ENCODE results near the gene SCMH1. TPM values are rescaled to one million over a fixed set of nuclear protein-coding genes. Genes with fewer than 3 reads are reported as not detected.

Gene SCMH1
- 10 to 100 TPM; 18.0 to 24.3 TPM for total RNA-seq

DNA sequence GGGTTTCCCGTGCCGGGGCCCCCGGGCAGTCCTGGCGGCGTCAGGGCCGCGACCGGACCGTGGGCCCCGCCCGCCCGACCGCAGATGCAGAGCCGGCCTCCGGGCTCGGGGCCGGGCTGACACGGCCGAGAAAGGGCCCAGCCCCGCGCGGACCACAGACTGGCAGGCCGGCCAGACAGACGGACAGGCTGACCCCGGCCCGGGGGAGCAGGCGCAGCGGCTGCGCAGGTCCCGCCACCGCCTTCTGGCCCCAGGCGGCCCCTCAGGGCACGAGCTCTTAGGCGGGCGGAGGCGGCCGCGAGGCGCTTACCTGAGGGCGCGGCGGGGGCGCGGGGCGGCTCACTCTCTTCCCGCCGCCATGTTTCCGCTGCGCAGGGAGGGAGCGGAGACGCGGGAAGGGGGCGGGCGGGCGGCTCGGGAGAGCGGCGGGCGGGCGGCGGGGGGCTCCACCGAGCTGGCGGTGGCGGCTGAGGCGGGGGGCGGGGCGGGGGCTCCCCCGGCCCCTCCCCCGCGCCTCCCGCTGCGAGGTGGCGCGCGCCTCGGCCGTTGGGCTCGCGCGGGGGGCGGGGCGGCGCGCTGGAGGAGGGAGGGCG, at the start of gene SCMH1:
Gene SCMH1 (minus strand): TSS at position 558 of the 593 bp plus-strand sequence. CDS start 56,173 bp downstream, outside the sequence.
- H3K27ac Mint-ChIP-seq: peak within 1 kb of the TSS; percentile 77 to 84
- H3K9me3 Mint-ChIP-seq: no peaks in the 10 kb centered on the region
- DNase-seq (ENCODE audit: low spot score in 2 of 2): peak; percentile 64 to 69
- peaks cover 5 to 6% of the 10 kb centered on the region in 2 donors for H3K36me3 Mint-ChIP-seq
- peak; percentile 63 to 69 for ATAC-seq

DNA sequence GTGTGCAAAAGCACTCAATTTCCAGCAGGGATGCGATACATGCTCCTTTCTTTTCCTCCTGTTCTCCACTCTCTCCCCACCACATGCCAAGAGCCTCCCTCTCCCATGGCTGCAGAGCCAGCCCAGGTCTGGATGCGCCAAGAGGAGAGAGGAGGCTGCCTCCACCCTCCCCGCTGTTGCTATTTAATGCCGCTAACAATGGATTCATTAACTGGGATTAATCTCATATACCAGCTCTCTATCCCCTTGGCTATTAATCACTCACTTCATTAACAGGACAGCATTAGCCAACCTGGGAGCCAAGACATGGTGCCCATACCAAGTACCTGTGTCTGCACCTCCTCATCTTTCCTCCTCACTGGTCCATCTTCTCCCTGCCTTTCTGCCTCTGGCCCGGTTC, 49.1 kb upstream of the SCMH1 start:
- H3K9me3 Mint-ChIP-seq: no peaks in the 10 kb centered on the region
- H3K27ac Mint-ChIP-seq: no peak overlapping the region
- DNase-seq (ENCODE audit: low spot score in 2 of 2): no peak
- ATAC-seq: no peak
- no peaks in the 10 kb centered on the region for H3K36me3 Mint-ChIP-seq

DNA sequence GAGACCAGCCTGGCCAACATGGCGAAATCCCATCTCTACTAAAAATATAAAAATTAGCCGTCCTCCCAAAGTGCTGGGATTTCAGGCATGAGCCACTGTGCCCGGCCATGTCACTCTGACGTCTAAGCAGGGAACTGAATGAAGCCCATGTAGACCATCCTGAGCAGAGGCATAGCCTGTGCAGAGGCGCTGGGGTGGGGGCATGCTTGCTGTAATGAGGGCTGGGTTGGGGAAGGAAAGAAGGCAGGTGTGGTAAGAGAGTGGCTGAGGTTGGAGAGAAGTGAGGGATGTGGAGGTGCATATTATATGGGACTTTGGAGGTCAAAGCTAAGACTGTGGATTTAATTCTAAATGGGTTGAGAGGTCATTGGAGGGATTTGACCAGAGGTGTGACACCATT, 47.1 kb upstream of the SCMH1 start:
- Mint-ChIP-seq H3K36me3 (no peaks in the 10 kb centered on the region), H3K27ac (no peak overlapping the region)

DNA sequence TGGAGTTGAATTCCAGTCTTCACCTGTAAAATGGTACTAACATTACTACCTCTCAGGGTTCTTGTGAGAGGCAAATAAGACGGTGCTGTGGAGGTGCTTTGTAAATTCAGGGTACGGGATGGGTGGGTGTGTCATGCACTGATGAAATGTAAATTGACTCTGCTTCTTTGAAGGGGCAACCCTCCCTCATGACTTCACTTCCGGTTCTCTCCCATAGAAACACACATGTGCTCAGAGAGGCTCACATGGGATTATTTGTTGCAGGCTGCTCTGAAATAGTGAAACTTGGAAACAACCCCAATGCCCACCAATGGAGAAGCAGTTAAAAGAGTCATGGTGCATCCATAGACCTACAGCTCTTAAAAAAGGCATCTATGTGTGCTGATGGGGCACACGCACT, 44.9 kb upstream of the SCMH1 start:
- no peak for ATAC-seq
- no peaks in the 10 kb centered on the region for H3K9me3 Mint-ChIP-seq
- no peak overlapping the region for H3K27ac Mint-ChIP-seq
- no peak for DNase-seq (ENCODE audit: low spot score in 2 of 2)
- H3K36me3 Mint-ChIP-seq: no peaks in the 10 kb centered on the region

More for the DNA sequence above, 47.1 kb upstream of the SCMH1 start:
- ATAC-seq: no peak
- H3K9me3 Mint-ChIP-seq: no peaks in the 10 kb centered on the region
- DNase-seq (ENCODE audit: low spot score in 2 of 2): no peak

- no peak for DNase-seq (ENCODE audit: low spot score in 2 of 2)
- no peaks in the 10 kb centered on the region for H3K36me3 Mint-ChIP-seq
- no peak overlapping the region for H3K27ac Mint-ChIP-seq
- no peaks in the 10 kb centered on the region for H3K9me3 Mint-ChIP-seq
- no peak for ATAC-seq
Measured at GRCh38 chr1:41286486-41286885, 44.4 kb upstream of the SCMH1 start.

- Mint-ChIP-seq H3K36me3 (no peaks in the 10 kb centered on the region), H3K27ac (no peak overlapping the region), H3K9me3 (no peaks in the 10 kb centered on the region)
- ATAC-seq (no peak), DNase-seq (ENCODE audit: low spot score in 2 of 2) (no peak)
Measured at GRCh38 chr1:41285818-41286217, 43.7 kb upstream of the SCMH1 start.

GRCh38 chr1:41284121-41284520, 42.0 kb upstream of the SCMH1 start:
- ATAC-seq (no peak), DNase-seq (ENCODE audit: low spot score in 2 of 2) (no peak)
- no peaks in the 10 kb centered on the region for H3K9me3 Mint-ChIP-seq
- no peaks in the 10 kb centered on the region for H3K36me3 Mint-ChIP-seq
- no peak overlapping the region for H3K27ac Mint-ChIP-seq

DNA sequence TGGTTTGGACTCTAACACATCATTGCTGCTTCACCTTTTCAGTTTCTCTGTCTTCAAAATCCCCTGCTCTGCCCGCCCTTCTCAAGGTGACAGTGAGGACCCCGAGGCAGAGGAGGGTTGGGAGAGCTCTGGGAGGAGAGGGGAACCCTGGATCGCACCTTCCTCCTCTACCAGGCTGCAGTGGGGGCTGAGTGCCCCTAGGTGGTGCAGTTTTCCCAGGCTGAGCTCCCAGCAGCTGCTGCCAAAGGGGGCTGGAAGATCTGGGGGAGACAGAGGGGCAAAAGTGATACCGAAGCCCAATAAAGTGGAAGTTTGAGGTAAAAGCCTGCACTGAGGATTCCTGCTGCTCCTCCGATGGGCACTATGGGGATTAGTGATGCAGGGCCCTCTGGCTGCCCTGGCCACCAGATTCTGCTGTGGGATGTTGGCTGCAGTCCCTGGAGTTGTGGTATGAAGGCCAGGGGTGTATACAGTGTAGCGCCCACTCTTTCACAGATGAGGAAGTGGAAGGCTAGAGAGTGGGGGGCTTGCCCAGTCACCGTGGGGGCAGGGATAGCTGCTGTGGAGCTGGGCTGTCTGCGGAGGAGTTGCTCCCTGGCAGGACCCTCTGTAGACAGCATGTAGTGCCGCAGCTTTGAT, 40.7 kb upstream of the SCMH1 start:
- Mint-ChIP-seq H3K27ac (no peak overlapping the region), H3K36me3 (no peaks in the 10 kb centered on the region), H3K9me3 (no peaks in the 10 kb centered on the region)
- DNase-seq (ENCODE audit: low spot score in 2 of 2): peak in 1 of 2 donors; percentile 54
- ATAC-seq: peak; percentile 43 to 62

- H3K36me3 Mint-ChIP-seq: no peaks in the 10 kb centered on the region
Measured at GRCh38 chr1:41281334-41281733, 39.2 kb upstream of the SCMH1 start.

GRCh38 chr1:41280202-41281032, 38.3 kb upstream of the SCMH1 start:
- no peaks in the 10 kb centered on the region for H3K9me3 Mint-ChIP-seq
- no peaks in the 10 kb centered on the region for H3K36me3 Mint-ChIP-seq
- no peak for DNase-seq (ENCODE audit: low spot score in 2 of 2)
- H3K27ac Mint-ChIP-seq: no peak overlapping the region
- no peak for ATAC-seq

More at GRCh38 chr1:41281334-41281733, 39.2 kb upstream of the SCMH1 start:
- DNase-seq (ENCODE audit: low spot score in 2 of 2) (no peak), ATAC-seq (no peak)
- no peaks in the 10 kb centered on the region for H3K9me3 Mint-ChIP-seq
- no peak overlapping the region for H3K27ac Mint-ChIP-seq

GRCh38 chr1:41278076-41278475, 36.0 kb upstream of the SCMH1 start:
- DNase-seq (ENCODE audit: low spot score in 2 of 2) (no peak), ATAC-seq (no peak)
- no peak overlapping the region for H3K27ac Mint-ChIP-seq
- H3K9me3 Mint-ChIP-seq: no peaks in the 10 kb centered on the region
- H3K36me3 Mint-ChIP-seq: no peaks in the 10 kb centered on the region

GRCh38 chr1:41277371-41277975, 35.4 kb upstream of the SCMH1 start:
- no peak overlapping the region for H3K27ac Mint-ChIP-seq
- H3K36me3 Mint-ChIP-seq: no peaks in the 10 kb centered on the region
- ATAC-seq: no peak

GRCh38 chr1:41275831-41276230, 33.7 kb upstream of the SCMH1 start:
- Mint-ChIP-seq H3K27ac (no peak overlapping the region), H3K9me3 (no peaks in the 10 kb centered on the region), H3K36me3 (no peaks in the 10 kb centered on the region)
- ATAC-seq (no peak), DNase-seq (ENCODE audit: low spot score in 2 of 2) (no peak)

More at GRCh38 chr1:41277371-41277975, 35.4 kb upstream of the SCMH1 start:
- DNase-seq (ENCODE audit: low spot score in 2 of 2): no peak
- H3K9me3 Mint-ChIP-seq: no peaks in the 10 kb centered on the region

DNA sequence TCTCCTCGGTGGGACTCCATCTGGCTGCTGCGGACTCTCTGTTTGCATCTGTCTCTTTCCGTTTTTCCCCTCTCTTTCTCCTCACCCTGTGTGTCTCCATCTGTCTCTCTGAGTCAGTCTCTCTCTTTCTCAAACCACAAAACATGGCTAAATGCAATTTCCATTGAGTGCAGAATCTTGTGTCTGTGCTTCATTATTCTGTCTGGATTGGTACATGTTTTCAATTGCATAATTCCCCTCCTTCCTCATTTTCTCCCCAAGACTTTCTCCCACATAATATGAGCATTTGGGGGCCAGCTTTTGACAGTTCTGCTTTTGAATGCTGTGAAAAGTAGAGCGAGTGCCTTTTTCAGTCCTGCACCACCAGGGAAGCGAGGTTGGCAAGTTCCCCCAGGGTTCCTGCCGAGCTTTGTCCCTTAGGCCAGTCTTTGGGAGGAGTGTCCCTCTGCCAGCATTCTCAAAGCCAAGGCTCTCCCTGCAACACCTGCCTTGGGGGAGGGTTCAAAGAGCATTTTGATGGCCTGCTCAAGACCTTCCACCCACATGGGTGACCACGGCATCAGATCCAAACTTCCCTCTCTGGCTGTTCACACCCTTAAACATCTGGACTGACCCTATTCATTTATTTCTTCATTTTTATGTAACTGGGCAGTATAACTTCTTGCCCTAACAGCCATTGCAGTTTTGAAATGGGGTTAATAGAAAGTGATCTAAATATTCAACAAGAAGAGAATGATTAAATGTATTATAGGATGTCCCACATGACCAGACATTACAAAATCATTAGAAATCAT, 32.8 kb upstream of the SCMH1 start:
- DNase-seq (ENCODE audit: low spot score in 2 of 2) (no peak), ATAC-seq (no peak)
- Mint-ChIP-seq H3K9me3 (no peaks in the 10 kb centered on the region), H3K36me3 (no peaks in the 10 kb centered on the region), H3K27ac (peak overlapping the region in 1 of 2 donors; percentile 6)

GRCh38 chr1:41272601-41273000, 30.5 kb upstream of the SCMH1 start:
- DNase-seq (ENCODE audit: low spot score in 2 of 2): no peak
- H3K27ac Mint-ChIP-seq: no peak overlapping the region
- ATAC-seq: no peak
- no peaks in the 10 kb centered on the region for H3K9me3 Mint-ChIP-seq
- H3K36me3 Mint-ChIP-seq: no peaks in the 10 kb centered on the region

DNA sequence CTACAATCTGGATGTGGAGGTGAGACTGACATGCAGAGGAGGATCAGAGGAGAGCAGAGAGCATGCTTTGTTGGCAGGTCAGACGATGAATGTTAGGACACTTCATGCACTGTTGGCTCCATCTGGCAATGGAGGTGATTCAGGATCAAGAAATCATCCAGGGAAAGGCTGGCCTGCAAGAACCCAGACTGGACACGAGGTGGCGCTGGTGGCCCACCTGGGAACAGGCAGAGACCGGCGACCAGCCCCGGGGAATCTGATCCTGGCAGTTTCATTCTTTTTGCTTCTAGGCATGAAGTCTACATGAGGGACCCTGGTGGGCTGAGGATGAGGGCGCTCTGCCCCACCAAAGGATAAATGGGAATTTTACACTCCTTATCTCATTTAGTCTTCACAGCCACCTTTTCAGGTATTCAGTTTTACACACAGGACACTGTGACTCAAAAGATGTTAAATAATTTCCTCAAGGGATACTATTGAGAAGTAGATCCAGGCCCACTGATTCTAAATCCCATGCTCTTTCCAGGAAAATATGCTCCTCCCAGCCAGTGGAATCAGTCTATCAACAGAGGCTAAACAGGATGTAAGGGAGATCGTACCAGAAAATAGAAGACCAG, 26.2 kb upstream of the SCMH1 start:
- peak in 1 of 2 donors; percentile 74 for DNase-seq (ENCODE audit: low spot score in 2 of 2)
- Mint-ChIP-seq H3K9me3 (no peaks in the 10 kb centered on the region), H3K27ac (no peak overlapping the region), H3K36me3 (no peaks in the 10 kb centered on the region)
- ATAC-seq: peak; percentile 61 to 63

Data from activated naive CD4-positive, alpha-beta T cell treated with anti-CD3 and anti-CD28 coated beads, Interleukin-2, amount 50 U/mL, for 72 hours (primary cell).